GM18868 (cell line): ENCODE measurements around the gene IDH2.
"Not testable (repeated sequence)": the region's sequence is repeated elsewhere in the genome, so short reads cannot be mapped to it uniquely, and the experiment has no call there.

Source experiments
- ATAC-seq: cut with Tn5 transposase; IDR thresholded peaks from one replicate; pipeline ENCODE4 v1.9.1; 2021; ENCODE audit warnings: mild to moderate bottlenecking, moderate library complexity; ENCODE audit not compliant: unreplicated experiment

IDH2 gene

DNA sequence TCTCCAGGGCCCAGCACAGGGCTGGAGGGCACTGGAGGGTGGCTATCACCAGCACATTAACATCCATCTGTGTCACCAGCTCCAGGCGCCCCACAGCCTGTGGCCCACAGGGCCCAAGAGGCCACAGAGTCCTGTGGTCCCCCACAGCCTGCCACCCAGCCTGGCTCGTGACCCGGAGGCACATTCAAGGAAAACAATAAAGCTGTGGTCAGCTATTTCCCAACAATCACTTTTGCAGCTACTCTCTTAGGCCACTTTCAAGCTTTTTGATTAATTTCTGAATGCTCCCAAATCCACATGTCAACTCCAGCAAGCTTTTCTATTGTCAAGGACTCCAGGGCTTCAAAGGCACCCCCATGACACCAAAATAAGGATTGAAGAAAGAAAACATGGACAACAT is 16.7 kb downstream of the IDH2 start:
- ATAC-seq, result no peak

DNA sequence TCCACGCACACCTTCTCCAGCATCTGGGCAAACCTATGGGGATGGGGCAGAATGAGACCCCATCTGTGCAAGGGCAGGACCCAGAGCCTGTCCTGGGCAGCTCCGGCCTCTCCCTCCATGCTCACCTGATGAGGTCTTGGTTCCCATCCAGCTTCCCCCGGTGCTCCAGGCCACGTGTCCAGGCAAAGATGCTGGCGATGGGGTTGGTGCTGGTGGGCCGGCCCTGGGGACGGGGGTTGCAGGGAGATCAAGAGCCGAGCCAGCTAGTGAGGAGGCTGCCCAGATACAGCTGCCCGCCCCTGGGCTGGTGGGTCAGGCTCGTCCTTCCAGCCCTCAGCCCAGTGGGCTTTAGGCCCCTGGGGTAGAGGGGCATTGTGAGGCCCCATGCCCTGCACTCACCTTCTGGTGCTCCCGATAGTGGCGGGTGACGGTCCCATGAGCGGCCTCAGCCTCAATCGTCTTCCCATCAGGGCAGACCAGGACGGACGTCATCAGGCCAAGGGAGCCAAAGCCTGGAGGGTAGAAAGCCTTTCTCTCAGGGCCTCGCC is 17.3 kb downstream of the IDH2 start:
- no peak for ATAC-seq

DNA sequence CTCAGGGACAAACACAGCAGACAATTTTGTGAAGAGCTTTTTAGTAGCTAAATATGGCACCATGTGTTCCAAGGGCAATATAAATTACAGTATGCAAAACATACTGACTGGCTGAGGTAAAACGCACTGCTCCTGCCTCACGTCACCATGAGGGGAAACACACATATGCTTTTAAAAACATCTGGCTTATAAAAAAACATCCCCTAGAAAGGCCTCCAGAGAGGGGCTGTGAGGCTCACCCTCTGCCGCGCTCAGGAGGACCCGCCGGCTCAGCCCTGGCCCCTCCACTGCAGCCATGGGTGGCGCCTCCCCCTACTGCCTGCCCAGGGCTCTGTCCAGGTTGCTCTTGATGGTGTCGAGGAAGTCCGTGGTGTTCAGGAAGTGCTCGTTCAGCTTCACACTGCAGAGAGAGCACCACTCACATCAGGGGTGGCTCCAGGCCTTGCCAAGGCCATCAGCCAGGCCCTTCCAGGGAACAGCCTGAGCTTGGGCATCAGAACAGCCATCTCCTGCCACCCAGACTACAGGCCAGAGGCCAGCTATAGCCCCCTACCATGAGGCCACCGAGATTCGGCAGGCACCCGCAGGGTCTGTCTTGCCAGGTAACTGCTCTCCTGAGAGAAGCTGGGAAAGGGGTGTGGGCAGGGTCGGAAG is 18.2 kb downstream of the IDH2 start:
- ATAC-seq, result no peak

DNA sequence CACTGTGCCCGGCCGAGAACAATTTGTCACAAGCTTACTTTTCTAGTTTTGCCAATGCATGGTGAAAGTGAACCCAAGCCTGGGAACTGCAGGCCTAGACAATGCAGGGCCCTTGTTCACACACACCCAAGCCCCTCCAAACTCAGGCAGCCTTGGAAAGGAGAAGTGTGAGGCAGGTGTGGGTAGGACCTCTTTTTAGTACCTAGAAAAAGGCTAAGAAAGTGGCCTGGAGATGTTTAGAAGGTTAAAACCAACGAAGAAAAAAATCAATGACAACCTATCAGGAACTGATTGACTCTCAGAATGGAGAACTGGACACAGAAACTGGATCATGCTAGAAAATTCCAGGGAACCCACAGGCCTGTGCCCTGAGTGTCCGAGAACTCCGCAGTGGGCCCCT is 18.8 kb downstream of the IDH2 start:
- ATAC-seq, result no peak

DNA sequence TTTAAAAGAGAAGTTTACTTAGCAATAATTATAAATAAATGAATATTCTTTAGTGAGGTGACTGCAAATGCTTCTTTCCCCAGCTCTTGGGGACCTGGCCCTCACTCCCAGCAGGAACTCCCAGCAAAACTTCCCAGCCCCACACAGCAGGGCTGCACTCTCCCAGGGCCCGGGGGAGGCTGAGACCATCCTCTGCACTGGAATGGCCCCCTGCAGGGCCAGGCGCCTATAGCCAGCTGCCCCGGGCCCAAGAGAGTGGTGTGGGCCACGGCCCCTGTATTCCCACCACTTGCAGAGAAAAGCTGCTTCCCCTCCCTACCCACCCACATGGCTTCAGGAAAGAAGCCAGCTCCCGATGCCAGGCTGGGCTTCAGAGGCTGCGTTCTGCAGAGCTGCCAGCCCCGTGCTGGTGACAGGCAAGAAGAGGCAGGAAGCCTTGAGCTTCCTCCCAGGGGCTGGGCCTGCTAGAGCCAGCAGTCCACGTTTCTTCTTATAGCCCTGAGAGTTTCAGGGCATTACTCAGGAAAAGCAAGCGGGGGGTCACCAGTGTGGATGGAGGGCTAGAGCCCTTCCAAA is 20.0 kb downstream of the IDH2 start:
- no peak for ATAC-seq

DNA sequence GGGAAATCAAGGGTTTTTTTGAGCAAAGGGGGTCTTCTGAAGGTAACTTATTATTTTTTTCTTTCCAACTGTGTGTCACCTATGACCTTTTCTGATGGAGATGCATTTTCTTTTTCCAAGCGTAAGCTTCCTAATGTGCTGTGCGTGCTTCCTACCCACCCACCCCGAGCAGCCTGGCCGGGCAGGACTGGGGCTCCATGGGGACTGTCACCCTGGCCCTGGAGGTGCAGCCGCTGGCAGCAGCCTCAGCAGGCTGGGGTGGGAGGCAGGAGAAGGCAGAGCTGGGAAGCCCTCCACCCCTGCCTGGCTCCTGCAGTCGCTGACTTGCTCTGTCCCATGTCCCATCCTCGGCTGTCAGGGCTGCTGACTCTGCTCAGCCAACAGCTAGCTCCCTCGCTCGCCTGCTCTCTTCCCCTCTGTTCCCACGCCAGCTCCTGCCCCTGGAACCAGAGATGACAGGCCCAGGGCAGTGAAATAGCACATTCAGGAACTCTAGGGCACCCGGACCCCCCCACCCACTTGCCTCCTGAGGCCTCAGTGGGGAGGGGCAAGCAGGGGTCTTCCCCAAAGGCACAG is 21.4 kb downstream of the IDH2 start:
- ATAC-seq, result no peak

DNA sequence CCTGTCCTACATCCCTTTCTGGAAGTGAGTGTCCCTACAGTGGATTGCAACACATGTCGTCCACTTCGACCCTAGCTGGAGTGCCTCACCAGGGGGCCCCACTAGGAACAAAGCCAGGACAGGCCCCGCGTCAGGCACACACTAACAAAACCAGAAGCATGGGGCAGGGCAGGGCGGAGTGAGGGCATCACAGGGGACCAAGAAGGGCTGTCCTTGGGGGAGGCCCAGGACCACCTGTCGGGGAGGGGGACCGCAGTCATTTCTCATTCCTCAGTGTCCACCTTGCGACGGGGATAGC is 21.9 kb downstream of the IDH2 start:
- ATAC-seq, result no peak

DNA sequence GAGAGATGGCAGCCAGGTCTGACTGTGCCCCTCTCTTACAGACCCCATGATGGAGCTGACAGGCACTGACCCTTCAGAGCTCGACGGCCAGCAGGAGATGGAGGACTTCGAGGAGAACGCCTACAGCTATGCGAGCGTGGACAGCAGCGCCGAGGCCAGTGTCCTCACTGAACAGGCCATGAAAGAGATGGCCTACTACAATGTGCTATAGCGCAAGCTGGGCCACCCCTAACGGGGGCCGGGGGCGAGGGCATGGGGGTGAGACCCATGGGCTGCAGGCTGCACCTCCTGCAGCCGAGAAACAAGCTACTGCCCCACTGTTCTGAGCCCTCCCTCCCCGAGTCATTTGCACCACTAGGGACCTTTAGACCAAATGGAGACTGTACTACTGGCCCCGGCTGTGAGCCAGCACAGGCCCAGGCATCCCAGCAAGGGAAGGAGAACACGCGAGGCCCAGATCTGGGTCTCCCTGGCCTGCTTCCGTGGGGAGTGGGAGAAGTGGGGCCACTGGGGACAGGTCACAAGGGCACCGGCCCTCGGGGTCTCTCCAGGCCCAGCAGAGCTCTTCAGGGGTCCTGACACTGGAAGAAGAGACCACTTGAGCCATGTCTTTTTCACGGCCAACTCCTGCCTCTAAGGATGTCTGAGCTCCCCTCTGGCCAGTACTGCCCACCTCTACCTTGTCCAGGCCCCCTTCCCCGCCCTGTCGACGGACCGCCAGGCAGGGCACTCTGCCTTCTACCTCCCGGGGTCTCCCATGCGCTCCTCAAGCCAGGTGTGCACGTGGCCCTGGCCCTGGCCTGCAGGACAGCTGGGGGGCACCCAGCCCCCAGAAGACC is 22.4 kb downstream of the IDH2 start:
- ATAC-seq, result no peak

DNA sequence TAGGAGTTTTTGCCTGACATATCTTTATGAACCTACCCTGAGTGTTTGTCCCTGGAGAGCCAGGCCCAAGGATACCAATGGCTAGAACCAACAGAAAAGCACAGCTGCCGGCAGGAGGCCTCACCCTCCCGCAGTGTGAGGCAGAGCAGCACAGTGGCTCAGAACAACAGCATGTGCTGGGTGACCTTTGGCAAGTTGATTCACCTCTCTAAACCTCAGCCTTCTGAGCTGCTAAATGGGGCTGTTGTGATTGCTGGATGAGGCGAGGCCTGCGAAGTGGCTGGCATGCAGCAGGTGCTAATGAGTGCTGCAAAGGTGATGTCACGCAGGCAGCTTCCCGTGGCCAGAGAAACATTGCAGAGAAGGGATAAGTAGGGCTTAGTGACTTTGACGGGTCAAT is 23.3 kb downstream of the IDH2 start:
- ATAC-seq, result no peak

DNA sequence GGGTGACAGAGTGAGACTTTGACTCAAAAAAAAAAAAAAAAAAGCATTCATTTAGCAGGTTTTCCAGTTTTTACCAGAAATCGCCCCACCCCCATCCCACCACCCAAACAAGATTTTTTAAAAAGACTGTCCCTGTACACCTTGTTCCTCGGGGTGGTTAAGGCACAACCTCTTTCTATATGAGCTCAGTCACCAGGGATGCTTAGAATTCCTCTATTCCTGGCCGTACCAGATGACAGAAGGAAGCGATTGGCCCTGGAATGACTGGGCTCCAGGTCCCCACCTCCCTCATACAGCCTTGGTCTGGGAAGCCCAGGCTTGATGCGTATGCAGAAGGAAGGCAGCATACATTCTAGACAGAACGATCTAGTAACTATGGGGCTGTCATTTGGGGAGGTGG is 25.6 kb downstream of the IDH2 start:
- ATAC-seq, result no peak

DNA sequence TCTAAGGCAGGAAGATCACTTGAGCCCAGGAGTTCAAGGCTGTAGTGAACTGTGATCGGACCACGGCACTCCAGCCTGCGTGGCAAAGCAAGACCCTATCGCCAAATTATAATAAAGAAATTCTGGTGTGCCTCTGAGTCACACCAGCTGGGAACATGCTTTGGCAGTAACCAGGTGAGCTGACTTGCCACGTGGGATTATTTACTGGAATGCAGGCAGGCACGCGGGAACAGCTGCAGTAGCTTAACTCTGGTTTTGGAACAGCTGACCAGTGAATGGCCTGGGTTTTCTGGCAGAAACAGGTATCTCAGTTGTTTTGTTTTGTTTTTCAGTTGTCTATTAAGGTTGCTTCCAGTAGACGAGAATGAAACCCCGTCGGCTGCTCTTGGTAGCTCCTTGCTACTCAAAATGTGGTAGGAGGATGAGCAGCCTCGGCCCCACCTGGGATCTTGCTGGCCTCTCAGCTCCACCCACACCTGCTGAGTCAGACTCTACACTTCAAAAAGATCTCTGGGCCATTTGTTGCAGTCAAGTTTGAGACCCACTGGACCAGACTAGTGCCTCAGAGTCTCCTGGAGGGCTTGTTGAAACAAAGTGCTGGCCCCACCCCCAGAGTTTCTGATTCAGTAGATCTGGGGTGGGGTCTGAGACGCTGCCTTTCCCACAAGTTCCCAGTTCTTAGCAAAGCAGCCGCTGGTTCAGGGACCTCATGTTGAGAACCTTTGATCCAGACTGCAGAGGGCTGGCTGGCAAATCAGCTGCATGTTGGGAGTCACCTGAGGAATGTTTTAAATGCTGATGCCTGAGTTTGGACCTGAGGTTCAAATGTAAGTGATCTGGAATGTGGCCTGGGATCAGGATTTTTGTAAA is 26.6 kb downstream of the IDH2 start:
- no peak for ATAC-seq

DNA sequence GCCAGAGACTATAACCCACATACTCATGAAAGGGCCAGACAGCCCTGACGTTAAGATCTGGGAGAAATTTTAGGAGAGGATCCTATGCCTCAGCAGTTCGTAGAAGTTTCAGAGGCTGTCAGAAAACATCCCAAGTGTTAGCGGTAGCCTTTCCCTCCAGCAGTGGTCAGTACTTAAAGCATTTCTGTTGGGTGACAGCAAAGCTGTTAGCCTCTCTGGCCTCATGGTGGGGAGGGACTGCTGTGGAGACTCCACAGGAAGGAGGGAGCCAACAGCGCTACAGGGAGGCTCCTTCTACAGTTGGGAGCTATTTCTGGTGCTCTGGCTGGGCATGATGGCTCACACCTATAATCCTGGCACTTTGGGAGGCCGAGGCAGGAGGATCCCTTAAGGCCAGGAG is 27.4 kb downstream of the IDH2 start:
- no peak for ATAC-seq

DNA sequence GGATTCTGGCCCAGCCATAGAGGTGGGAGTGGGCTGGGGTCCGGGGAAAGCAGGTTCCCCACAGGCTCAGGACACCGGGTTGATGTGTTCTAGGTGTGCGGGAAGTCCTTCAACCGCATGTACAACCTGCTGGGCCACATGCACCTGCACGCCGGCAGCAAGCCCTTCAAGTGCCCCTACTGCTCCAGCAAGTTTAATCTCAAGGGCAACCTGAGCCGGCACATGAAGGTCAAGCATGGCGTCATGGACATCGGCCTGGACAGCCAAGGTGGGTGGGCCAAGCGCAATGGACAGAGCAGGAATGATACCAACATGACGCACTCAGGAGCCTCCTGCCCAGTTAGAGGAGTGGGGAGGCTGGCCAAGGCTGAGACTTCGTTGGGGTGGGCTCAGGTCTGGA is 28.2 kb downstream of the IDH2 start:
- no peak for ATAC-seq

DNA sequence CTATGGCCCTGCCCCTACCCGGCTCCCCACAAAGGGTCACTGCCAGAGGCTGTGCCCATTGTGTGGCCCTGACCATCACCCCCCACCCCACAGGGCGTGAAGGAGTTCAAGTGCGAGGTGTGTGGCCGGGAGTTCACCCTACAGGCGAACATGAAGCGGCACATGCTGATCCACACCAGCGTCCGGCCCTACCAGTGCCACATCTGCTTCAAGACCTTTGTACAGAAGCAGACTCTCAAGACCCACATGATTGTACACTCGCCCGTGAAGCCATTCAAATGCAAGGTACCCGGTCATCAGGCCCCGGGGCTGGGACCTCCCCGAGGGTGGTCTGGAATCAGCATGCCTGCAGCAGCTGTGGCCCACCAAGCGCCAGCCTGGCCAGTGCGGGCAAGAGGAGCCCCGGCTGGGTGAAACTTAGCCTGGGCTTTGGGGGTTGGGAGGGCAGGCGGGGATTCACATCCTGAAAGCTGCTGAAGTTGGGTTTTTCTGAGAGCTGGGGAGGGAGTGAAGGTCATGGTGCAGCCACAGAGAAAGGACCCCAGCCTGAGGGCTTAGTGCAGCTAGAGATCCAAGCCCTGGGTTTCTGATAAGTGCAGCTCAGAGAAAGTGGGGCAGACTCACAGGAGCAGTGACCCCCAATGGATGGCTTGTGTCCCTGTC is 29.2 kb downstream of the IDH2 start:
- no peak for ATAC-seq

DNA sequence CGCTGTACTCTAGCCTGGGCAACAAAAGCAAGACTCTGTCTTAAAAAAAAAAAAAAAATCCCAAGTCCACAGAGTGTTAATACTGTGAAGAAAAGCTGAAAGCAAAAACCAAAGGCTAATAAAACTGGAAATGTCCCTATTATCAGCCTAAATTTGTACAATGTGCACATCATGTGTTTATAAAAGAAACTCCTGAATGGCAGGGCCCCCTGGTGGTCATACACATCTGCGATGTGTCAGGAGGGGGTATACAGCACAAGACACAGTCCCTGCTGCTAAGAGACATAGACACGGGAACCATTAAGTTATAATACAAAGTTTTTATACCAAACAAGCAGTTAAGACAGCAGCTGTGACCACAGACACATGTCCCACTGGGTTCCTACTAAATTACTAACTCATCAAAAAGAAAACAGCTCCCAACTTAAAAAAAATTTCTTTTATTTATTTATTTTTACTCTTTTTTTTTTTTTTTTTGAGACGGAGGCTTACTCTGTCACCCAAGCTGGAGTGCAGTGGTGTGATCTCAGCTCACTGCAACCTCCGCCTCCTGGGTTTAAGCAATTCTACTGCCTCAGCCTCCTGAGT is 31.0 kb downstream of the IDH2 start:
- ATAC-seq, result peak; percentile 81

DNA sequence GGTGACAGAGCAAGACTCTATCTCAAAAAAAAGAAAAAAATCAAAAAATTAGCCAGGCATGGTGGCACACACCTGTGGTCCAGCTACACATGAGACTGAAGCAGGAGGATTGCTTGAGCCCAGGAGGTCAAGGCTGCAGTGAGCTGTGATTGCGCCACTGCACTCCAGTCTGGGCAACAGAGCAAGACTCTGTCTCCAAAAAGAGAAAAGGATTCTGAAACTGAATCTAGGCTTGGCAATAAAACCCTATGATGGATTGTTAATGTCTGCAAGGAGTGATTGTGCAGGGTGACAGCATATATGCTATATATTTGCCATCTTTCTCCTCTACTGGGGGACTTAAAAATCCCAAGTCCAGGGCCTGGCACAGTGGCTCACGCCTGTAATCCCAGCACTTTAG is 31.6 kb downstream of the IDH2 start:
- ATAC-seq, result not testable (repeated sequence)

DNA sequence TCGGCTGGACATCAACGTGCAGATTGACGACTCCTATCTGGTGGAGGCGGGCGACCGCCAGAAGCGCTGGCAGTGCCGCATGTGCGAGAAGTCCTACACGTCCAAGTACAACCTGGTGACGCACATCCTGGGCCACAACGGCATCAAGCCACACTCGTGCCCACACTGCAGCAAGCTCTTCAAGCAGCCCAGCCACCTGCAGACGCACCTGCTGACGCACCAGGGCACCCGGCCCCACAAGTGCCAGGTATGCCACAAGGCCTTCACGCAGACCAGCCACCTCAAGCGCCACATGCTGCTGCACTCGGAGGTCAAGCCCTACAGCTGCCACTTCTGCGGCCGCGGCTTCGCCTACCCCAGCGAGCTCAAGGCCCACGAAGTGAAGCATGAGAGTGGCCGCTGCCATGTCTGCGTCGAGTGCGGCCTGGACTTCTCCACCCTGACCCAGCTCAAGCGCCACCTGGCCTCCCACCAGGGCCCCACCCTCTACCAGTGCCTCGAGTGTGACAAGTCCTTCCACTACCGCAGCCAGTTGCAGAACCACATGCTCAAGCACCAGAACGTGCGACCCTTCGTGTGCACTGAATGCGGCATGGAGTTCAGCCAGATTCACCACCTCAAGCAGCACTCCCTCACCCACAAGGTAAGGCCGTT is 34.2 kb downstream of the IDH2 start:
- ATAC-seq, result no peak

DNA sequence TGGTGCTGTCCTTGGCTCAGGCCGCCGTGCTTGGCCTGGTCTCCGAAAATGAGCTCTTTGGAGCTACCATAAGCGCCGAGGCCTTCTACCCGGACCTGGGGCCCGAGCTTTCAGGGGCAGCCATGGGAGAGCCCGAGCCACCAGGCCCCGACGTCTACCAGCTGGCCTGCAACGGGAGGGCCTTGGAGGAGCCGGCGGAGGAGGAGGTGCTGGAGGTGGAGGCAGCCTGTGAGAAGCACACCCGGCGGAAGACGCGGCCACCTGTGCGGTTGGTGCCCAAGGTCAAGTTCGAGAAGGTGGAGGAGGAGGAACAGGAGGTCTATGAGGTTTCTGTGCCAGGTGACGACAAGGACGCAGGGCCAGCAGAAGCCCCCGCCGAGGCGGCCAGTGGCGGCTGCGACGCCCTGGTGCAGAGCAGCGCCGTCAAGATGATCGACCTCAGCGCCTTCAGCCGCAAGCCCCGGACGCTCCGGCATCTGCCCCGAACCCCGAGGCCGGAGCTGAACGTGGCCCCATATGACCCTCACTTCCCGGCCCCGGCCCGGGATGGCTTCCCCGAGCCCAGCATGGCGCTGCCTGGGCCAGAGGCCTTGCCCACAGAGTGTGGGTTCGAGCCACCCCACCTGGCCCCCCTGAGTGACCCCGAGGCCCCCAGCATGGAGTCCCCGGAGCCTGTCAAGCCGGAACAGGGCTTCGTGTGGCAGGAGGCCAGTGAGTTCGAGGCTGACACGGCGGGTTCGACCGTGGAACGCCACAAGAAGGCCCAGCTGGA is 34.9 kb downstream of the IDH2 start:
- ATAC-seq, result no peak

DNA sequence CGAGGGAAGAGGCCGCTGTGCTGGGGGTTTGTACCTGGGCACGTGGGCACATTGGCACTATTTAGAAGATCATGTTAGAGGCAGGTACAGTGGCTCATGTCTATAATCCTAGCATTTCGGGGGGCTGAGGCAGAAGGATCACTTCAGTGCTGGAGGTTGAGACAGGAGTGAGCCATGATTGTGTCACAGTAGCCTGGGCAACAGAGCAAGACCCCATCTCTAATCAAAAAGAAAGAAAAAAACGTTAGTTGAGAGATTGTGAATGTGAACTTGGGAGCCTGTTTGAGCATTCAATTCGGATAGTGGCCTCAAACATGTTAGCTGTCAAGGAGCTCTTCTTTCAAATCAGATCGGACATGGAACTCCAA is 36.6 kb downstream of the IDH2 start:
- ATAC-seq, result no peak
